ENCODE measurements around the gene OR11L1. TPM values are rescaled to one million over a fixed set of nuclear protein-coding genes. Genes with fewer than 3 reads are reported as not detected.

The OR11L1 gene, protein sequence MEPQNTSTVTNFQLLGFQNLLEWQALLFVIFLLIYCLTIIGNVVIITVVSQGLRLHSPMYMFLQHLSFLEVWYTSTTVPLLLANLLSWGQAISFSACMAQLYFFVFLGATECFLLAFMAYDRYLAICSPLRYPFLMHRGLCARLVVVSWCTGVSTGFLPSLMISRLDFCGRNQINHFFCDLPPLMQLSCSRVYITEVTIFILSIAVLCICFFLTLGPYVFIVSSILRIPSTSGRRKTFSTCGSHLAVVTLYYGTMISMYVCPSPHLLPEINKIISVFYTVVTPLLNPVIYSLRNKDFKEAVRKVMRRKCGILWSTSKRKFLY
- not detected for total RNA-seq

DNA sequence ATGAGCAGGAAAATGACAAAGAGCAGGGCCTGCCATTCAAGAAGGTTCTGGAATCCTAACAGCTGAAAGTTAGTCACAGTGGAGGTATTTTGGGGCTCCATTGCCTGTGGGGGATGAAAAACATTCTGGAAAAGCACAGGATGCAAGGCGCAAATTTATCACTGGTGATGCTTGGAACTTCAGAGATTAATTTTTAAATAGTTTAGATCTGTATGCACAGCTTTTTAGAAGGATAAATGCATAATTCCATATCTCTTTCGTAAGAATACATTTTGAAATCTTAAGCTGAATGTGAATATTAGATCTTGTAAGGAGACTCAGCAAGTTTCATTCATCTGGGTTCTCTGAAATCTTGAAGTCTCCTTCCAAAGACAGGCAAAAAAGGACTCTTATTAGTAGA lies at the start of gene OR11L1:
Gene OR11L1 (minus strand): TSS at position 101 of the 400 bp plus-strand sequence. CDS start 0 bp downstream, at position 101.
- no peak for DNase-seq (ENCODE audit: low spot score)
- WGBS, result 91% methylated on average over 2 of the region's 2 CpGs
- H3K36me3 ChIP-seq, result no peaks in the 10 kb centered on the region
- H3K27me3 ChIP-seq (replicated peaks; ENCODE audit: insufficient read depth), result no peaks in the 10 kb centered on the region
- H3K4me3 ChIP-seq, result no peak within 1 kb of the TSS
- no peak for TF ChIP-seq POLR2A (IDR thresholded peaks at IDR 0.05)
- TF ChIP-seq POLR2AphosphoS5 (IDR thresholded peaks at IDR 0.05), result no peak
- TF ChIP-seq, protein P1, sequence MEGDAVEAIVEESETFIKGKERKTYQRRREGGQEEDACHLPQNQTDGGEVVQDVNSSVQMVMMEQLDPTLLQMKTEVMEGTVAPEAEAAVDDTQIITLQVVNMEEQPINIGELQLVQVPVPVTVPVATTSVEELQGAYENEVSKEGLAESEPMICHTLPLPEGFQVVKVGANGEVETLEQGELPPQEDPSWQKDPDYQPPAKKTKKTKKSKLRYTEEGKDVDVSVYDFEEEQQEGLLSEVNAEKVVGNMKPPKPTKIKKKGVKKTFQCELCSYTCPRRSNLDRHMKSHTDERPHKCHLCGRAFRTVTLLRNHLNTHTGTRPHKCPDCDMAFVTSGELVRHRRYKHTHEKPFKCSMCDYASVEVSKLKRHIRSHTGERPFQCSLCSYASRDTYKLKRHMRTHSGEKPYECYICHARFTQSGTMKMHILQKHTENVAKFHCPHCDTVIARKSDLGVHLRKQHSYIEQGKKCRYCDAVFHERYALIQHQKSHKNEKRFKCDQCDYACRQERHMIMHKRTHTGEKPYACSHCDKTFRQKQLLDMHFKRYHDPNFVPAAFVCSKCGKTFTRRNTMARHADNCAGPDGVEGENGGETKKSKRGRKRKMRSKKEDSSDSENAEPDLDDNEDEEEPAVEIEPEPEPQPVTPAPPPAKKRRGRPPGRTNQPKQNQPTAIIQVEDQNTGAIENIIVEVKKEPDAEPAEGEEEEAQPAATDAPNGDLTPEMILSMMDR (IDR thresholded peaks at IDR 0.05), result no peak
- H3K4me1 ChIP-seq (replicated peaks), result no peaks in the 10 kb centered on the region
- no peak within 1 kb of the TSS for H3K27ac ChIP-seq
- no peaks in the 10 kb centered on the region for H3K9me3 ChIP-seq
- intact Hi-C loops (cut with DNase I), result no loop called here

DNA sequence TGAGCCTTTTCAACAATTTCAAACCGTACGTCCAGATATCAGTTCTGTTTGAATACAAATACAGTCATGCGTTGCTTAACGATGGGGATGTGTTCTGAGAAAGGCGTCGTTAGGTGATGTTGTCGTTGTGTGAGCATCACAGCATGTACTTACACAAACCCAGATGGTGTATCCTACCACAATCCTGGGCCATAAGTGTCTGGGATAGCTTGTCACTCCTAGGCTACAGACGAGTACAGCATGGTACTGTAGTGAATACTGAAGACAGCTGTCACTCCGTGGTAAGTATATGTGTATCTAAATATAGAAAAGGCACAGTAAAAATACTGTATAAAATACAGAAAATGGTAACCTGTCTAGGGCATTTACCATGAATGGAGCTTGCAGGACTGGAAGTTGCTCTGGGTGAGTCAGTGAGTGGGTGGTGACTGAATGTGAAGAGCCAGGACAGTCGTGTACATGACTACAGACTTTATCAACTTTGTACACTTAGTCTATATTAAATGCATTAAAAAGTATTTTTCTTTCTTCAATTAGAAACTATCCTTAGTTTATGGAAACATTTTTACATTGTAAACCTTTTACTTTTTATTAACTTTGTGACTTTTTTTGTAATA lies 43.2 kb upstream of the OR11L1 start:
- Histone ChIP-seq H3K9me3 (no peaks in the 10 kb centered on the region), H3K36me3 (no peaks in the 10 kb centered on the region), H3K4me1 (replicated peaks) (no peaks in the 10 kb centered on the region), H3K27me3 (replicated peaks; ENCODE audit: insufficient read depth) (no peaks in the 10 kb centered on the region), H3K4me3 (no peak overlapping the region), H3K27ac (no peak overlapping the region)
- intact Hi-C loops (cut with DNase I), result no loop called here
- DNase-seq (ENCODE audit: low spot score), result no peak
- 83% methylated on average over 10 of the region's 10 CpGs for WGBS
- TF ChIP-seq POLR2AphosphoS5 (IDR thresholded peaks at IDR 0.05), result no peak
- TF ChIP-seq, protein P1 (IDR thresholded peaks at IDR 0.05), result no peak
- no peak for TF ChIP-seq POLR2A (IDR thresholded peaks at IDR 0.05)

DNA sequence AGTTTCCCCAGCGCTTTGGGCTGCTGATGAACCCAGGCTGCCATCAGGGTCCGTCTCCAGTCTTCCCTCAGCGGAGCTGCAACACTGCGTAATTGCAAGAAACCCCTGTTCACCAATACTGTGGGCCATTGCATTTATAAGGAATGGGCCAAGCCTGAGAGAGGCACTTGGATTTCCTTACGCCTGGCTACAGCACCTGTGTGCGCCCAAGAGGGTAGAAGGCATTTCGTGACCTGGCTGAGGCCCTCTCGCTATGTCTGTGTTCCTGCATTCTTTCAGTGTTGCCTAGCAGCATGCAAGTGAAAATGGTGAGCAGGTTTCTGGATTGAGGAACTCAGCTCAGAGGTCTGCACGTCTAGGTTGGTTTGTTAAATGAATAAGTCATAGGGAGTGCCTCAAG lies 41.6 kb upstream of the OR11L1 start:
- intact Hi-C loops (cut with DNase I), result no loop called here

DNA sequence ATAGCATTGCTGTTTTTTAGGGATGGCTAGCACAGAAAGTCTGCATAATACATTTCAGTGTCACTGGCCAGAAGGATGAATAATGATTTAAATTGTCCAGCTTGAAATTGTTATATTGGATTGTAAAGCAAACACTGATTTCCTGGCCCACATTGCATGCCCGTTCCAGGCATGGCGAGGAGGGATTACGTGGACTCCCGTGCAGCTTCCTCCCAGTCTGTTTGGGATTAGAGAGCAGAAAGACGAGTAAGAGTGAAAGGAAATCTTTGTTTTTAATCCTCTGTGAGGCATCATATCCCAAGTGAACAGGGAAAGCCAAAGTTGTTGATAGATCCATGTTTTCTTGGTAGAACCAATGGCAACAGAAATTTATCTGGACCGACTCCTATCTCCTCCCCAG lies 23.7 kb upstream of the OR11L1 start:
- H3K4me1 ChIP-seq (replicated peaks), result no peaks in the 10 kb centered on the region
- no peak for DNase-seq (ENCODE audit: low spot score)
- intact Hi-C loops (cut with DNase I), result no loop called here
- no peaks in the 10 kb centered on the region for H3K36me3 ChIP-seq
- 73% methylated on average over 6 of the region's 6 CpGs for WGBS
- H3K4me3 ChIP-seq, result no peak overlapping the region
- H3K9me3 ChIP-seq, result no peaks in the 10 kb centered on the region
- no peaks in the 10 kb centered on the region for H3K27me3 ChIP-seq (replicated peaks; ENCODE audit: insufficient read depth)
- H3K27ac ChIP-seq, result no peak overlapping the region
- TF ChIP-seq, protein P1 (IDR thresholded peaks at IDR 0.05), result no peak

More for the DNA sequence above, 41.6 kb upstream of the OR11L1 start:
- TF ChIP-seq, protein P1 (IDR thresholded peaks at IDR 0.05), result no peak
- TF ChIP-seq POLR2A (IDR thresholded peaks at IDR 0.05) (no peak), POLR2AphosphoS5 (IDR thresholded peaks at IDR 0.05) (no peak)
- WGBS, result 71% methylated on average over 9 of the region's 9 CpGs
- Histone ChIP-seq H3K4me3 (no peak overlapping the region), H3K4me1 (replicated peaks) (no peaks in the 10 kb centered on the region), H3K9me3 (no peaks in the 10 kb centered on the region), H3K27me3 (replicated peaks; ENCODE audit: insufficient read depth) (no peaks in the 10 kb centered on the region), H3K27ac (no peak overlapping the region), H3K36me3 (no peaks in the 10 kb centered on the region)
- DNase-seq (ENCODE audit: low spot score), result no peak

GRCh38 chr1:247864644-247865043 lies 22.9 kb upstream of the OR11L1 start:
- Histone ChIP-seq H3K9me3 (no peaks in the 10 kb centered on the region), H3K27me3 (replicated peaks; ENCODE audit: insufficient read depth) (no peaks in the 10 kb centered on the region), H3K27ac (no peak overlapping the region), H3K4me3 (no peak overlapping the region), H3K4me1 (replicated peaks) (no peaks in the 10 kb centered on the region), H3K36me3 (no peaks in the 10 kb centered on the region)
- no peak for DNase-seq (ENCODE audit: low spot score)
- WGBS, result 82% methylated on average over 17 of the region's 17 CpGs
- intact Hi-C loops (cut with DNase I), result no loop called here
- TF ChIP-seq, protein P1 (IDR thresholded peaks at IDR 0.05), result no peak
- no peak for TF ChIP-seq POLR2AphosphoS5 (IDR thresholded peaks at IDR 0.05)
- no peak for TF ChIP-seq POLR2A (IDR thresholded peaks at IDR 0.05)

Measured in prostate gland (tissue), 2 donors.